ENCODE data around the gene GALNT4. TPM values are rescaled to one million over a fixed set of nuclear protein-coding genes. Genes with fewer than 3 reads are reported as not detected.
A peak's percentile ranks its signal among the peaks of the same experiment; 100 is the strongest.

The GALNT4 gene
- total RNA-seq, 1 experiment from 2014 or later, result 7.7 TPM

DNA sequence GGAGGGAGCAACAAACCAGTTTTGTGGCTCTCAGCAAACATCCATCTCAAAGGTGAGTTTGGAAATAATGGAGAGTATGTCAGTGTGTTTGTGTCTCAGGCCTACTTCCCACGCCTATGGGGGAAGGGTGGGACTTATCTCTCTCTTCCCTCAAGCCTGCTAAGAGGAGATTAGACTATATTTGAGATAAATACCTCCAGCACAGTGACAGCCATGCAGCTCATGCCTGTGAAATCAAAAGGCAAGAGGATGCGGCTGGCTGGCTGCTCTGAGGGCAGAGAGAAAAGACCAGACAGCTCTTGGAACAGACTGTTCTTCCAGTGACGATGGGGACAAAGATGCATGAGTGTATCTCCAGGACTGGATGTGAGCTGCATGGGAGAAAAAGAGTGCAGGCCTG lies 16.0 kb upstream of the GALNT4 start:
- DNase-seq (ENCODE audit: low read depth, low spot score), result no peak
- in situ Hi-C loops (cut with HindIII; ENCODE audit: low pct_unique_long_range_greater_than_20kb, low sequenced_read_pairs), result no loop called here

DNA sequence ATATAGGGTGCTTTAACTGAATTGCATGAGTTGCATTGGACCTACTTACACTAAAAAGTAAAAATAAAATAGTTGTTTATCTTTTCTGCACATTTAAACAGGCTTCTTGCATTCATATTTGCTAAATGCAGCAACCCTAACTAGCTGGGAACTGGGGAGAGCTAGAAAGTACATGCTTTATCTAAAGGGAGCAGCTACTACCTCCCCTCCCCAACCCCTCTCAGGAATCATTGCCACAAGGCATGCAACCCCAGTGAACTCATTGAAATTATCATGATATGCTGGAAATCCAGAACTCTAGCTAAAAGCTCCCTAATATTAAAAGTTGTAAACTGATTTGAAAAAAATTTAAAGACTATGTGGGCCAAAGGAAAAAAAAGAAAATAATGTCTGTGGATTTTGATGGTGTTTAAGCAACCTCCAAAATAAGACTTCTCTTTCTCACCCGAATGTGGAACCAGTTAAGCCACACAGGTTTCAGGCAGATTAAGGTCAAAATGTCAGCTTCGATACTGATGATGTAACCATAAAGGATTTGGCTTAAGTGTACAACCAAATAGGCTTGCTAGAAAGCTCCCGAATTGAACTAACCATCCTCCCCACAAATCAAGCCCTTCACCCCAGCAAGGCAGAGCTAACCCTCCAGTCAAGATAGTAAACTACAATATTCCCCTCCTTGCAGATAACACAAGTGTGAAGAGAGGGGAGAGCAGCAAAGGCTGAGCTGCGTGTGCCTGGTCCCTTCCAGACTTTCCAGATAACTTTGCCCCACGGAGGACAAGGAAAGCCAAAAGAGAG lies 15.0 kb upstream of the GALNT4 start:
- DNase-seq (ENCODE audit: low read depth, low spot score), result no peak
- in situ Hi-C loops (cut with HindIII; ENCODE audit: low pct_unique_long_range_greater_than_20kb, low sequenced_read_pairs), result no loop called here

DNA sequence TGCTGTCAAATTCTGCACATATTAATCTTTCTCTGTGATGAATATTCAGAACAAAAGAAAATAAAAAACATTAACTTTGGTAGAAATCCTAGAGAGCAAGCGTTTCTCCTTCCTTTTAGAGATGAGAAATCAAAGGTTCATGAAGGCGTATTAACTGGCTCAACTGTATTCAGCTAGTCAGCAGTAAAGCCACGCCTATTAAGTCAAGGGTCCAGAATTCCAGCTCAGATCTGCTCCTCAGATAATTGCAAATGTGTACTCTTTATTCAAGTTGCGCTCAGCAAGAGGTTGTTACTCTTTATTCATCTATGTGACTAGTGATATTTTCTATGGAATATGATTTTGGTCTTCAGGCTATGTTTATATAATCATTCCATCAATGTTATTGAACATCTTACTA lies 14.3 kb upstream of the GALNT4 start:
- no peak for DNase-seq (ENCODE audit: low read depth, low spot score)
- in situ Hi-C loops (cut with HindIII; ENCODE audit: low pct_unique_long_range_greater_than_20kb, low sequenced_read_pairs), result no loop called here

GRCh38 chr12:89537389-89537788 lies 12.8 kb upstream of the GALNT4 start:
- in situ Hi-C loops (cut with HindIII; ENCODE audit: low pct_unique_long_range_greater_than_20kb, low sequenced_read_pairs), result no loop called here

DNA sequence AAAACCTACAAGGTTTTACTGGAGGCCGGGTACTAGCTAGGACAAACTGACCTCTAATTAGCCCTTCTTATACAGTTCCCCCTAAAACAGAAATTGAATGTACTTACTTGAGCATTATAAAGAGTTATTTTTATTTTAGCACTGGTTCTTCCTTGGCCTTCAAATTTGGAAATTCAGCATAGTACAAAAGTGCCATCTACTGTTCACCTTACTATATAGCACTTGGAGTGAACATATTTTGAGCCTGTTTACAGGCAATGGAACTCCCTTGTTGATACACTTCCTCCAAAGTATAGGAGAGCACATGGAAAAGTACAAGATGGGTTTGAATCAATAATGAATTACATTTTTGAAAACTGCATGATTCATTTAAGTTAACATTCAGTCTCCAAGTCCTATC lies 5.1 kb upstream of the GALNT4 start:
- DNase-seq (ENCODE audit: low read depth, low spot score), result peak; percentile 72
- in situ Hi-C loops (cut with HindIII; ENCODE audit: low pct_unique_long_range_greater_than_20kb, low sequenced_read_pairs), result no loop called here

More at GRCh38 chr12:89537389-89537788, 12.8 kb upstream of the GALNT4 start:
- DNase-seq (ENCODE audit: low read depth, low spot score), result no peak

- in situ Hi-C loops (cut with HindIII; ENCODE audit: low pct_unique_long_range_greater_than_20kb, low sequenced_read_pairs), result no loop called here
- no peak for DNase-seq (ENCODE audit: low read depth, low spot score)
Measured at GRCh38 chr12:89528434-89528833, 3.8 kb upstream of the GALNT4 start.

DNA sequence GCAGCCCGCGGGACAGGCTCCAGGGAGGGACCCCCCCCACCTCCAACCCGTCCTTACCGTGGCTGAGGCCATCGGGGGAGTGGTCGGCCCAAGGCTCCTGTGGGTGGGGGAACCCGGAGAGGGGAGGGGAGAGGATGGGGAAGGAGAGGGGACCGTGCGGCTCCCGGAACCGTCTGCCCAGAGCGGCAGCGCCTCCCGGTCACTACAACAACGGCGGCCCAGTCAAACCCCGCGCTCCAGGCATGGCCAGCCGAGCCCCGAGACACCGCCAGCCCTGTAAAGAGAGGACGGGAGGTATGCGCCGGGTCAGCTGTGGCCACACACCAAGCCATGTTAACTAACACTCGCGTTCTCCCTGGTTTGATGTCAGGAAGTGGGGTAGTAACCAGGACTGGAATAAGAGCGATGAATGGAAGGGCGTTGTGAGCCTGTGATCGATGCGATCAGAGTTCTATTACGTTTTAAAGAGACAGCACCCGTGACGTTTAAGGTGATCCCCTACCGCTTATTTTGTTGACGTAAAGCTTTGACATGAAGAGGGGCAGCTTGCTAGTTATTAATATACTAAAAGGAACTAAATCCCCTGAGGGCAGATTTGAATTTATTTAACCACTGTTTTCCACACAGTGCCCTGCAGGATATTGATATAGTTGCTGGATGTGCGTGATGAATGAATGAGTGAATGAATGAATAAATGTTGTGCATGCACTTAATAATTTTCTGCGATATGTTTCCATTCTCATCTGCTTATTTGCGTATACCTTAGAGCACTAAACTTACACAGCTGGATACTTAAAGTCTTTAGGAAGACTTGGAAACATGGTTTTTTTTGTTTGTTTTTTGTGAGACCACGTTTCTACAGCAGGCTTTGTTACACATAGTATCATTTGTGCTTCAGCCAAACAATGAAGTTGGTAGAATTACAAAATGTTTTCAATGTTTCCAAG lies 1.5 kb upstream of the GALNT4 start, which contains the start of gene POC1B:
Gene POC1B (minus strand): TSS at position 224 of the 947 bp plus-strand sequence. CDS start 152 bp downstream, at position 72.
- DNase-seq (ENCODE audit: low read depth, low spot score), result peak; percentile 87
- in situ Hi-C loops (cut with HindIII; ENCODE audit: low pct_unique_long_range_greater_than_20kb, low sequenced_read_pairs), result no loop called here

DNA sequence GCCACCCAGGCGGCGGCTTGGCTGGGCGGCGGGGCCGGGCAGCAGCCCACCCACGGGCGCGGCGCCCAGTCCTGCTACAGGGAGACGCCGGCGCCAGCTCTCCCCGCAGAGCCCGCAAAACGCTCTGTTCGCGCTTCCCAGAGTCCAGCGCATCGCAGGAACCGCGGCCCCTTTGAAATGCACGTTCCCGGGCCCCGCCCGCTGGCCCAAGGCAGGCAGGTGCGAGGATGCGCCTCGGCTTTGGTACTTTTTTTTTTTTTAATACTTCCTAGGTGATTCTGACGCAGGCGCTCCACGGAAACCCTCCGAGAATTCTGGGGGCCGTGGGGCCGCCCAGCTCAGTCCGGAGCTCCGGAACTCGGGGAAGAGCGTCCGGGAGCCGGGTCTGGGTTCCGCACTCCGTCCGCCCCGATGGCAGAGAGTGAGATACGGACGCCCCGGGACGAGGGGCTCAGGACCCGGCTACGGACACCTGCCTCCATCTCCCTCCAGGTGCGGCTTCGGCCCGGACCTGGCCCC lies 768 bp upstream of the GALNT4 start:
- in situ Hi-C loops (cut with HindIII; ENCODE audit: low pct_unique_long_range_greater_than_20kb, low sequenced_read_pairs), result no loop called here
- DNase-seq (ENCODE audit: low read depth, low spot score), result no peak

DNA sequence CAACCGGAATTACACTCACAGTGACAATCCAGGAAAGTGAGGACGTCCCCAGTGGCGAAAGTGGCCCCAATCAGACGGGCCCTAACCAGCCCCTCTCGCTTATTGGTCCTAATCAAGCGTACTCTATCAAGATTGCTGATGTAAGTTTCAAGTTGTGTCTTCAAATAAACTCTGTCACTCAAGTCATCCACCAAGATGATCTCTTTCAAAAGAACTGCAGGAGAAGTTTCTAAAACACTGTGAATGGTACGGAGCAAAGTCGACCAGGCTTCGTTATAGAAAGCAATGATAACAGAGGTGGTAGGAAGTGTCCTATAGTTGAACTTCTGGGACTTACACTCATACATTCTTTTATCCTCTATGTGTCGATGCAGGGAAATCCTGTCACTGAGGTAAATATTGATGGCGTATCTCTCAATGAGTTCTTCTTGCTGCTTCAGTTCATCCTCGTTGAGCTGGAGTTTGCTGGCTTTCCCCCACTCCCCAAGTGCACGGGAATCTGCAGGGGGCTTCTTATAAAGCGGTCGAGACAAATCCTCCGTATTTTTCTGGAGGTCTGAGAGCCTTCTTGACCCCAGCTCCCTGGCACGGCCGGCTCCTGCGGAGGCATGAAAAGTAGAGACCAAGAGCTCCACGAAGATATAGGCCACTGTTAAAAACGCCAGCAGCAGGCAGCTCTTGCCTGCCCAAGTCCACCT lies 604 bp downstream of the GALNT4 start:
- in situ Hi-C loops (cut with HindIII; ENCODE audit: low pct_unique_long_range_greater_than_20kb, low sequenced_read_pairs), result no loop called here
- no peak for DNase-seq (ENCODE audit: low read depth, low spot score)

GRCh38 chr12:89523393-89523792 lies 1.2 kb downstream of the GALNT4 start:
- no peak for DNase-seq (ENCODE audit: low read depth, low spot score)
- in situ Hi-C loops (cut with HindIII; ENCODE audit: low pct_unique_long_range_greater_than_20kb, low sequenced_read_pairs), result no loop called here

DNA sequence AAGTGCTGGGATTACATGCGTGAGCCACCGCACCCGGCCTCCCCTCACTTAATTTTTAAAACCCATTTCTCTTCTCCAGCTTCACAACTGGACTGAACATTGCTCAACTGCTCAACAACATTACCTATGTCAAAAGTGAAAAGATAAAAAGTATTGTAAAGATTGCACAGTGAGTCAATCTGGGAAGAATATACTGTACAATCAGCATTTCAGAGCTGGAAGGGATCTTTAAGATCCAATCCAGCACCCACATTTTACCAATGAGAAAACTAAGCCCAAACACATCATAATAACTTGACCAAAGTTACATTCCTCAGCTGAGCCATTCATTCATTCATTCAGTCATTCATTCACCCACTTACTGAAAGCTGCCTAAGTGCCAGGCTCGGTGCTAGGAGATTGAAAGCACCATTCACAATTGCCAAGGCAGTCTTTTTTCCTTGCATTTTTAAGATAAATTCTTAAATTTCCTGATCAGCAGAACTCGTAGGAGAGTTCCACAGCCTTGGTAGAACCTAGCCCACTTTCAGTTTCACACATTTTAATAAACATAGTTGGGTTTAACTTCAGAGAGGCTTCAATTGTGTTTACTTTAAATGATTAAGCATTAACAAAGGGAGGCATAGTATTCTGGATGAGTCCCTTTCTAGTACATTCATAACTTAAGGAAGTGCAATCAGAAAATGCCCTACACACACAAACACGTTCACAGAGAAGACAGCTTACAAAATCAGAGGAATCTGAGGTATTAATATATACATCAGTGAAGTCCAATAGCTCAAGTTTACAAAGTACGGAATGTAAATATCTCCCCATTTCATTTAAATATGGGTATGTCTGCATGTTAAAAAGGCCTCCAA lies 3.0 kb downstream of the GALNT4 start:
- in situ Hi-C loops (cut with HindIII; ENCODE audit: low pct_unique_long_range_greater_than_20kb, low sequenced_read_pairs), result no loop called here

GRCh38 chr12:89517720-89518119 lies 6.9 kb downstream of the GALNT4 start:
- DNase-seq (ENCODE audit: low read depth, low spot score), result no peak
- in situ Hi-C loops (cut with HindIII; ENCODE audit: low pct_unique_long_range_greater_than_20kb, low sequenced_read_pairs), result no loop called here

More for the DNA sequence above, 3.0 kb downstream of the GALNT4 start:
- no peak for DNase-seq (ENCODE audit: low read depth, low spot score)

DNA sequence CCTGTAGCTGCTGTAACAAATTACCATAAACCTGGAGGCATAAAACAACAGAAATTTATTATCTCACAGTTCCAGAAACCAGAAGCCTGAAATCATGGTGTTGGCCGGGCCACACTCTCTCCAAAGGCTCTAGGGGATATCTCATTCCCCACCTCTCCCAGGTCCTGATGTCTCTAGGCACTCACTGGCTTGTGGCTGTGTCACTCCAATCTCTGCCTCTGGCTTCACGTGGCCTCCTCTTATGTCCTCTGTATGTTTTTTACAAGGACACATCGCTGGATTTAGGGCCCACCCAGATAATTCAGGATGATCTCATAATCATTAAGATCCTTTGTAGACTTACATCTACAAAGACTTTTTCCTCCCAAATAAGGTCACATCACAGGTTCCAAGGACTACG lies 8.0 kb downstream of the GALNT4 start:
- in situ Hi-C loops (cut with HindIII; ENCODE audit: low pct_unique_long_range_greater_than_20kb, low sequenced_read_pairs), result no loop called here
- no peak for DNase-seq (ENCODE audit: low read depth, low spot score)

DNA sequence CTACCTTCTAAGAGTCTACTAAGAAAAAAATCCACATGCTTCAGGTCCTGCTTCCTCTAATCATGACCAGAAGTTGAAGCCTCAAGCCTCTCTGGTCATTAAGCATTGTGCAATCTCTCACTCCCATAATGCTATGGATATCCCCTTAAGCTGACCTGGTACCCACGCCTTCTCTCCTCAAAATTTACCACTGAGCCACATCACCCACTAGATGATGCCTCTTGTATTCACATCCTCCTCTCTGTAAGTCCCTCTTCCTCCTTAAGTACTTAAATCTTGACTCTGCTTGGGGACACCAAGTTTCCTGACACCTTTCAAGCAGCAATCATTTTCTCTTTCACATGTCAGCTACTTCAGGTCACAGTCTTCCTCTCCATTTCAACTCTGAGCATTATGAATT lies 9.8 kb downstream of the GALNT4 start:
- DNase-seq (ENCODE audit: low read depth, low spot score), result no peak
- in situ Hi-C loops (cut with HindIII; ENCODE audit: low pct_unique_long_range_greater_than_20kb, low sequenced_read_pairs), result no loop called here

GRCh38 chr12:89513544-89513943 lies 11.1 kb downstream of the GALNT4 start:
- no peak for DNase-seq (ENCODE audit: low read depth, low spot score)
- in situ Hi-C loops (cut with HindIII; ENCODE audit: low pct_unique_long_range_greater_than_20kb, low sequenced_read_pairs), result no loop called here

DNA sequence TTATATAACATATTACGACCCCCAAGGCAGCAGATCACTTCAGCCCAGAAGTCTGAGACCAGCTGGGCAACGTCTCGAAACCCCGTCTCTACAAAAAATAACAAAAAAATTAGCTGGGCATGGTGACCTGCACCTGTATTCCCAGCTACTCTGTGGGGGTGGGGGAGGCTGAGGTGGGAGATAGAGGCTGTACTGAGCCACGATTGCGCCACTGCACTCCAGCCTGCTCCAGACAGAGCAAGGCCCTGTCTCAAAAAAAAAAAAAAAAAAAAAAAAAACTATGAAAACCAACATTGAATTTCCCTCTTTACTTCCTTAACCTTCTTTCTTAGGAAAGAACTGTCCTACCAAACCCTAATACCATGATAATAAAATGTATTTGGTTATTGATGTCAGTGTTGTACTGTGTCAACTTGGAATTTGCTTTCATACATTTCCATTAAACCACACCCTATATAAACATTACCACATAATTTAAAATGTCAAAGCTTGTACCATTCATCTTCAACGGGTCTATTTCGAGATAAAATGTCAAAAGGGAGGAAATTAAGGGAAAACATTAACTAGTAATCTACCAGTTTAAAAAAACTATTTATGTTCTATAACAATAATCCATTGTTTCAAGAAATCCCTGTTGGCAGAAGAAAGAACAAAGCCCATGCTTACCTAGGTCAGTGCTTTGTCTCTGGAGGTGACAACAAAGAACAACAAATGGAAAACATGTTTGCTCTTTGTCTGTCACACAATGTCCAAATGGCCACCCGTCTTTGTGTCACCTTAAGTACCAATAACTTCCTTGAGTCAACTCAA lies 17.4 kb downstream of the GALNT4 start:
- no peak for DNase-seq (ENCODE audit: low read depth, low spot score)
- in situ Hi-C loops (cut with HindIII; ENCODE audit: low pct_unique_long_range_greater_than_20kb, low sequenced_read_pairs), result no loop called here
